HCT116 (cell line): ENCODE results near the gene SDK2.

ENCODE experiments used
- CBX3 ChIP-seq: IDR thresholded peaks from 2 replicates; pipeline ENCODE4 v1.6.1; 2012; ENCODE audit warnings: low read depth
- CTCF ChIP-seq, 3 experiments: fragments of 200-600 bp in 1 of 3; sonication (generic) in 1 of 3; IDR thresholded peaks in 2 of 3; conservative IDR thresholded peaks in 1 of 3; 2 replicates each; pipeline ENCODE4 v1.5.1; 2012 to 2017; ENCODE audit warnings: low read depth in 2 of 3, low read length in 2 of 3, antibody characterized with exemption in 1 of 3, borderline replicate concordance in 1 of 3, control low read depth in 1 of 3, mild to moderate bottlenecking in 1 of 3, mixed read lengths in 1 of 3, mixed run types in 1 of 3, moderate library complexity in 1 of 3; ENCODE audit not compliant: insufficient read depth in 1 of 3
- EGR1 ChIP-seq: IDR thresholded peaks from 2 replicates; pipeline ENCODE4 v1.6.1; 2012; ENCODE audit warnings: low read depth
- EZH2 ChIP-seq: fragments of 200-600 bp; sonication (generic); IDR thresholded peaks from 2 replicates; pipeline ENCODE4 v1.6.1; 2017; ENCODE audit warnings: antibody characterized with exemption, mixed run types
- EZH2phosphoT487 ChIP-seq: fragments of 200-600 bp; IDR thresholded peaks from 2 replicates; pipeline ENCODE4 v1.6.1; 2018; ENCODE audit warnings: antibody characterized with exemption, borderline replicate concordance
- POLR2AphosphoS5 ChIP-seq: IDR thresholded peaks from 2 replicates; pipeline ENCODE4 v1.6.1; 2011; ENCODE audit warnings: mild to moderate bottlenecking, low read depth, low read length, moderate library complexity
- REST ChIP-seq: IDR thresholded peaks from 2 replicates; pipeline ENCODE4 v1.6.1; 2012; ENCODE audit warnings: low read depth
- SP1 ChIP-seq: IDR thresholded peaks from 2 replicates; pipeline ENCODE4 v1.6.1; 2012; ENCODE audit warnings: low read depth
- ZNF274 ChIP-seq: fragments of 200-500 bp; sonication (Bioruptor generic); IDR thresholded peaks from 2 replicates; pipeline ENCODE4 v1.6.1; 2014; ENCODE audit warnings: mild to moderate bottlenecking, low read depth, low read length, inconsistent platforms

GRCh38 chr17:73498176-73498575 lies 146.1 kb downstream of the SDK2 start:
- TF ChIP-seq CTCF (IDR thresholded peaks at IDR 0.05 in 2 of 3, conservative IDR thresholded peaks at IDR 0.05 in 1 of 3; ENCODE audit: borderline replicate concordance in 1 of 3, insufficient read depth in 1 of 3, low read depth in 2 of 3, low read length in 2 of 3) (no peak), EGR1 (no peak), ZNF274 (no peak), EZH2 (no peak), REST (no peak), EZH2phosphoT487 (no peak), SP1 (no peak), POLR2AphosphoS5 (no peak), CBX3 (no peak)
